Spleen (tissue), 11 donors: Measurements from ENCODE around the gene METTL3. TPM values are rescaled to one million over a fixed set of nuclear protein-coding genes. Genes with fewer than 3 reads are reported as not detected.

Experiments
- DNase-seq: peaks from one replicate; pipeline ENCODE4 v3.0.0-alpha.2; 2020
- H3K27ac ChIP-seq, 8 donors: fragments of 200-600 bp; sonication (generic) in 7 of 8; 1 replicate in 4 of 8; 2 replicates in 4 of 8; pipeline versions ENCODE4 v1.5.0 to v1.8.0; 2016 to 2021; ENCODE audit warnings: inconsistent platforms in 4 of 8, mild to moderate bottlenecking in 4 of 8, moderate library complexity in 1 of 8
- H3K27me3 ChIP-seq, 7 donors: fragments of 200-600 bp; sonication (generic) in 6 of 7; replicated peaks in 1 of 7; 1 replicate in 4 of 7; 2 replicates in 3 of 7; pipeline versions ENCODE4 v1.5.0 to v1.8.0; 2016 to 2021; ENCODE audit warnings: inconsistent platforms in 3 of 7, mild to moderate bottlenecking in 1 of 7
- H3K36me3 ChIP-seq, 6 donors: fragments of 200-600 bp; sonication (generic) in 5 of 6; 1 replicate in 4 of 6; 2 replicates in 2 of 6; pipeline versions ENCODE4 v1.5.0 to v1.8.0; 2016 to 2021; ENCODE audit warnings: inconsistent platforms in 2 of 6
- H3K4me1 ChIP-seq, 6 donors: fragments of 200-600 bp; sonication (generic) in 5 of 6; 1 replicate in 3 of 6; 2 replicates in 3 of 6; pipeline versions ENCODE4 v1.5.0 to v1.8.0; 2016 to 2021; ENCODE audit warnings: inconsistent platforms in 3 of 6
- H3K4me3 ChIP-seq, 8 donors: fragments of 200-600 bp; sonication (generic) in 7 of 8; 1 replicate in 4 of 8; 2 replicates in 4 of 8; pipeline versions ENCODE4 v1.5.0 to v1.8.0; 2016 to 2021; ENCODE audit warnings: inconsistent platforms in 4 of 8, mild to moderate bottlenecking in 4 of 8, moderate library complexity in 2 of 8
- H3K9me3 ChIP-seq, 8 donors: fragments of 200-600 bp; sonication (generic) in 7 of 8; 1 replicate in 4 of 8; 2 replicates in 4 of 8; pipeline versions ENCODE4 v1.5.0 to v1.8.0; 2016 to 2021; ENCODE audit warnings: inconsistent platforms in 4 of 8
- CTCF ChIP-seq, 11 experiments: fragments of 200-600 bp in 7 of 11; fragments of 450-650 bp in 4 of 11; sonication (generic) in 4 of 11; IDR thresholded peaks in 8 of 11; conservative IDR thresholded peaks in 3 of 11; 1 replicate in 7 of 11; 2 replicates in 4 of 11; pipeline versions ENCODE4 v1.4.0 to v1.8.0; 2016 to 2021; ENCODE audit warnings: antibody characterized with exemption in 11 of 11, inconsistent platforms in 4 of 11, mild to moderate bottlenecking in 1 of 11
- POLR2A ChIP-seq, 3 donors: fragments of 450-650 bp; IDR thresholded peaks; one replicate each; pipeline ENCODE4 v1.5.1; 2017; ENCODE audit warnings: antibody characterized with exemption in 3 of 3, mild to moderate bottlenecking in 1 of 3
- POLR2AphosphoS5 ChIP-seq, 3 donors: sonication (generic); formaldehyde crosslinking; IDR thresholded peaks; one replicate each; pipeline ENCODE4 v1.5.1; 2017; ENCODE audit warnings: antibody characterized with exemption in 3 of 3
- WGBS, 5 donors: extraction: QIAGEN DNeasy Blood & Tissue Kit in 3 of 5; methylation state at CpG; one replicate each; pipeline versions ENCODE4 v1.1.5 to v1.1.7; 2013 to 2018; 5-methylcytosine and 5-hydroxymethylcytosine counted together
- intact Hi-C: fragments of 100-400 bp; cut with DNase I; formaldehyde crosslinking; loops from one replicate; pipeline ENCODE4 v1.15.0; 2023; ENCODE audit warnings: low total_unique reads
- polyA plus RNA-seq, 3 donors: library from polyadenylated mRNA; stranded (reverse); fragments of 200-250 nt; gene quantifications; one replicate each; pipeline ENCODE4 v1.2.1, GENCODE V29; 2013
- total RNA-seq, 7 donors: library from RNA; depleted of rRNA in 3 of 7; stranded (reverse); fragments of >200 nt in 3 of 7; fragmentation: NEBNext Ultra II Directional in 4 of 7; extraction: Animal tissue kit (Norgen Biotek cat#: 25700) in 4 of 7; gene quantifications; one replicate each; pipeline versions ENCODE4 v1.1.0 to v1.2.1, GENCODE V29; 2016 to 2021
- donor health status: healthy with polysubstance abuse.
- donor health status: DM: no; HTN: no; CAD: no; lungs with moderate emphysema.
- donor health status: DM: no; HTN: no; CAD: no.
- donor health status: Bipolar disorder and iron deficiency.
- donor health status: healthy.
- donor health status: DM: no; HTN: no; CAD: no.
- donor health status: DM: yes; HTN: yes; CAD: no.

The METTL3 gene
- total and polyA plus RNA-seq, 10 donors, result 46.2 to 88.7 (median 59.3) TPM

- H3K36me3 ChIP-seq, result peaks cover 0 to 57% (median 22%) of the 10 kb centered on the region in 6 donors
- no peak for TF ChIP-seq POLR2A (IDR thresholded peaks at IDR 0.05)
- H3K9me3 ChIP-seq, result no peaks in the 10 kb centered on the region
- intact Hi-C loops, result no loop called here
- H3K27ac ChIP-seq, result peak overlapping the region; percentile 63 to 96 (median 92)
- peaks cover 19 to 65% (median 37%) of the 10 kb centered on the region in 6 donors for H3K4me1 ChIP-seq
- no peaks in the 10 kb centered on the region for H3K27me3 ChIP-seq
- peak overlapping the region; percentile 49 to 93 (median 86) for H3K4me3 ChIP-seq
- 0 to 2% (median 1%) methylated on average over 13 to 27 of the region's 27 CpGs for WGBS, 5 donors
- DNase-seq, result peak; percentile 95
Measured at GRCh38 chr14:21476523-21476924, 34.6 kb downstream of the METTL3 start.

- intact Hi-C loops, result no loop called here
- peak overlapping the region; percentile 63 to 96 (median 92) for H3K27ac ChIP-seq
- 42 to 50% (median 46%) methylated on average over 10 of the region's 10 CpGs for WGBS, 5 donors
Measured at GRCh38 chr14:21475767-21476522, 35.2 kb downstream of the METTL3 start.

GRCh38 chr14:21467616-21468015 is 43.5 kb downstream of the METTL3 start:
- TF ChIP-seq CTCF (IDR thresholded peaks at IDR 0.05 in 8 of 11, conservative IDR thresholded peaks at IDR 0.05 in 3 of 11) (no peak), POLR2AphosphoS5 (IDR thresholded peaks at IDR 0.05) (no peak)
- intact Hi-C loops, result no loop called here
- WGBS, 5 donors, result 66 to 85% (median 80%) methylated on average over 1 of the region's 1 CpG
- peaks cover 0 to 94% (median 47%) of the 10 kb centered on the region in 6 donors for H3K36me3 ChIP-seq
- H3K27me3 ChIP-seq, result no peaks in the 10 kb centered on the region
- no peak overlapping the region for H3K27ac ChIP-seq
- peaks cover 0 to 7% (median 0%) of the 10 kb centered on the region in 6 donors for H3K4me1 ChIP-seq
- DNase-seq, result no peak
- H3K4me3 ChIP-seq, result no peak overlapping the region
- no peaks in the 10 kb centered on the region for H3K9me3 ChIP-seq

More at GRCh38 chr14:21475767-21476522, 35.2 kb downstream of the METTL3 start:
- no peak for DNase-seq
- TF ChIP-seq POLR2AphosphoS5 (IDR thresholded peaks at IDR 0.05) (no peak), CTCF (IDR thresholded peaks at IDR 0.05 in 8 of 11, conservative IDR thresholded peaks at IDR 0.05 in 3 of 11) (no peak), POLR2A (IDR thresholded peaks at IDR 0.05) (no peak)
- Histone ChIP-seq H3K4me1 (peaks cover 19 to 59% (median 37%) of the 10 kb centered on the region in 6 donors), H3K27me3 (no peaks in the 10 kb centered on the region), H3K9me3 (no peaks in the 10 kb centered on the region), H3K36me3 (peaks cover 0 to 54% (median 19%) of the 10 kb centered on the region in 6 donors), H3K4me3 (peak overlapping the region; percentile 49 to 93 (median 86))

- whole genome bisulfite sequencing, 5 donors, result 0 to 1% (median 0%) methylated on average over 26 to 36 of the region's 36 CpGs
- H3K4me1 ChIP-seq, result peaks cover 21 to 53% (median 40%) of the 10 kb centered on the region in 6 donors
- peak; percentile 100 for DNase-seq
- peak within 1 kb of the TSS; percentile 46 to 92 (median 86) for H3K4me3 ChIP-seq
- intact Hi-C loops, result no loop called here
- TF ChIP-seq POLR2A (IDR thresholded peaks at IDR 0.05) (peak in 2 of 3 donors; percentile 75 to 76), CTCF (IDR thresholded peaks at IDR 0.05 in 8 of 11, conservative IDR thresholded peaks at IDR 0.05 in 3 of 11) (peak; percentile 57 to 89 (median 73)), POLR2AphosphoS5 (IDR thresholded peaks at IDR 0.05) (peak; percentile 92 to 94 (median 93))
- peak within 1 kb of the TSS; percentile 94 to 99 (median 97) for H3K27ac ChIP-seq
- H3K27me3 ChIP-seq, result no peaks in the 10 kb centered on the region
- peaks cover 0 to 46% (median 15%) of the 10 kb centered on the region in 6 donors for H3K36me3 ChIP-seq
- no peaks in the 10 kb centered on the region for H3K9me3 ChIP-seq
Measured at GRCh38 chr14:21455912-21456667, 55.0 kb downstream of the METTL3 start, which contains the start of gene CHD8. CHD8 (minus strand) TSS chr14:21456123; CDS start chr14:21431643, 24,480 bp downstream.
